HTR-8/SVneo (cell line): ENCODE results near the gene IFNA4.
"Not testable (repeated sequence)": the region's sequence is repeated elsewhere in the genome, so short reads cannot be mapped to it uniquely, and the experiment has no call there.

Experiments used
- DNase-seq: peaks from one replicate; pipeline ENCODE4 v3.0.0; 2011; ENCODE audit warnings: low spot score, mixed read lengths; ENCODE audit not compliant: insufficient read length
- FAIRE-seq: peaks from 2 replicates; lab custom pipeline; 2011; peaks lifted over from hg19 to GRCh38; lab: Jason Lieb, UNC

IFNA4 gene

GRCh38 chr9:21171351-21171750 lies 16.0 kb downstream of the IFNA4 start:
- FAIRE-seq: no peak

GRCh38 chr9:21166560-21166959 lies 20.8 kb downstream of the IFNA4 start, which contains the start of gene IFNA21:
Gene IFNA21, minus strand, starts transcription at chr9:21166660. Its CDS starts 48 bp downstream, at chr9:21166612.
- FAIRE-seq, DNase-seq: not testable (repeated sequence)

More at GRCh38 chr9:21171351-21171750, 16.0 kb downstream of the IFNA4 start:
- no peak for DNase-seq

GRCh38 chr9:21165516-21165915 lies 21.9 kb downstream of the IFNA4 start:
- DNase-seq (no peak), FAIRE-seq (no peak)

GRCh38 chr9:21160178-21160577 lies 27.2 kb downstream of the IFNA4 start:
- DNase-seq: no peak
- no peak for FAIRE-seq

- no peak for FAIRE-seq
- DNase-seq: no peak
Observed at GRCh38 chr9:21155501-21155900, 31.9 kb downstream of the IFNA4 start.

GRCh38 chr9:21154018-21154608 lies 33.3 kb downstream of the IFNA4 start:
- DNase-seq: peak; percentile 9
- no peak for FAIRE-seq

GRCh38 chr9:21153336-21154017 lies 33.9 kb downstream of the IFNA4 start:
- no peak for FAIRE-seq

GRCh38 chr9:21144603-21145002 lies 42.8 kb downstream of the IFNA4 start:
- FAIRE-seq (no peak), DNase-seq (no peak)

More at GRCh38 chr9:21153336-21154017, 33.9 kb downstream of the IFNA4 start:
- no peak for DNase-seq

GRCh38 chr9:21141427-21141882 lies 45.9 kb downstream of the IFNA4 start, which contains the start of gene IFNW1:
Gene IFNW1, minus strand, starts transcription at chr9:21141832. Its CDS starts 262 bp downstream, at chr9:21141570.
- DNase-seq (no peak), FAIRE-seq (no peak)

- DNase-seq (no peak), FAIRE-seq (no peak)
Observed at GRCh38 chr9:21137020-21137419, 50.4 kb downstream of the IFNA4 start.
